NT2/D1 (cell line): ENCODE measurements around the gene CTPS1.

Experiments
- DNase-seq: peaks from one replicate; pipeline ENCODE4 v3.0.0-alpha.2; 2011; ENCODE audit warnings: low read depth, low spot score
- H3K27me3 ChIP-seq: 2 replicates; pipeline ENCODE4 v1.6.0; 2011; ENCODE audit warnings: mild to moderate bottlenecking; ENCODE audit not compliant: insufficient read length, insufficient read depth
- H3K36me3 ChIP-seq: 2 replicates; pipeline ENCODE4 v1.6.1; 2011; ENCODE audit warnings: mild to moderate bottlenecking, low read length, mixed read lengths; ENCODE audit not compliant: insufficient read depth, insufficient read length
- H3K4me1 ChIP-seq: 2 replicates; pipeline ENCODE4 v1.5.1; 2011; ENCODE audit not compliant: insufficient read depth, insufficient read length
- H3K4me3 ChIP-seq: 2 replicates; pipeline ENCODE4 v1.5.1; 2011; ENCODE audit warnings: low read depth; ENCODE audit not compliant: insufficient read length
- H3K9ac ChIP-seq: 2 replicates; pipeline ENCODE4 v1.6.0; 2011; ENCODE audit warnings: low read depth; ENCODE audit not compliant: insufficient read length
- H3K9me3 ChIP-seq: 2 replicates; pipeline ENCODE4 v1.5.1; 2011; ENCODE audit warnings: mild to moderate bottlenecking, low read length; ENCODE audit not compliant: insufficient read depth
- SUZ12 ChIP-seq: IDR thresholded peaks from 2 replicates; pipeline ENCODE4 v1.6.1; 2011; ENCODE audit not compliant: insufficient read length, insufficient read depth; ENCODE audit errors: extremely low read depth
- YY1 ChIP-seq: IDR thresholded peaks from 2 replicates; pipeline ENCODE4 v1.6.1; 2011; ENCODE audit not compliant: insufficient read length, insufficient read depth
- ZNF274 ChIP-seq: IDR thresholded peaks from 2 replicates; pipeline ENCODE4 v1.6.1; 2011; ENCODE audit warnings: mild to moderate bottlenecking, low read depth, low read length

Gene CTPS1

DNA sequence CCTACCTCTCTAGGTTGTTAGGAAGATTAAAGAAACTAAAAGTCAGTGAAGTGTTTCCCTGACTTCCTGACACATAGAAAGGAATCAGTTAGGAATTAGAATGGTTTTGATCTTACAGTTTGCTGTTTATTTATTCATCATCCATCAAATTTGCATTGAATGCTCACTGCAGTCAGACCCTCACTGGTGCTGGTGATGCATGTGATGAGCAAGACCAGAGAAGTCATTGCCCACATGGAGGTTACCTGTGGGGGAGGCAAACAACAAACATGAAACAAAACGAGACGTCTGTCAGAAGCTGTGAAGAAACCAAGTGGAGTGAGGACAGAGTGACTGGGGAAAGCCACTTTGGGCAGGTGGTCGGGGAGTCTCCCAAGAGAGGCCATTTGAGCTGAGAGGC is 6.4 kb downstream of the CTPS1 start:
- TF ChIP-seq YY1: no peak
- no peak for TF ChIP-seq ZNF274
- TF ChIP-seq SUZ12: no peak
- DNase-seq: no peak
- H3K9ac ChIP-seq: no peak overlapping the region
- H3K9me3 ChIP-seq: no peaks in the 10 kb centered on the region
- H3K4me3 ChIP-seq: no peak overlapping the region
- no peaks in the 10 kb centered on the region for H3K27me3 ChIP-seq
- H3K4me1 ChIP-seq: no peaks in the 10 kb centered on the region
- H3K36me3 ChIP-seq: peaks cover 98% of the 10 kb centered on the region

DNA sequence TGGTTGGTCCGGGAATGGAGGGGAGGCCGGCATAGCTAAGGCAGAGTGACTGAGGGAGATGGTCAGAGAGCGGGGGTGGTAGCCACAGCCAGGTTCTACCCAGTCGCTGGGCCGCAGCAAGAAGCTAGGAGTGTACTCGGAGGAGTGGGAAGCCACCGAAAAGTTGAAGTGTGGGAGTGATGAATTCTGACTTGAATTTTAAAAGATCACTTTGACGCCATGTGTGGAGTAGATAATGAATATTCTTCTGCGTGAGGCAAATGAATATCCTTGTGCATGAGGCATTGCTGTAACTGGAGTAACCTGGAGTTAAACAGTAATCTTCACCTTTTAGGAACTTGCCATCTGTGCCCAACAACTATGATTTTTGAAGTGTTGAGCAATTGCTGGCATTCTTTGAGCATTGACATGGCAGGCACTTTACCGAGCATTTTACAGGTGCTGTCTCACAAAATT is 6.9 kb downstream of the CTPS1 start:
- Histone ChIP-seq H3K4me1 (no peaks in the 10 kb centered on the region), H3K4me3 (no peak overlapping the region), H3K27me3 (no peaks in the 10 kb centered on the region), H3K9me3 (no peaks in the 10 kb centered on the region), H3K36me3 (peaks cover 98% of the 10 kb centered on the region), H3K9ac (no peak overlapping the region)
- DNase-seq: no peak
- TF ChIP-seq SUZ12 (no peak), YY1 (no peak), ZNF274 (no peak)

DNA sequence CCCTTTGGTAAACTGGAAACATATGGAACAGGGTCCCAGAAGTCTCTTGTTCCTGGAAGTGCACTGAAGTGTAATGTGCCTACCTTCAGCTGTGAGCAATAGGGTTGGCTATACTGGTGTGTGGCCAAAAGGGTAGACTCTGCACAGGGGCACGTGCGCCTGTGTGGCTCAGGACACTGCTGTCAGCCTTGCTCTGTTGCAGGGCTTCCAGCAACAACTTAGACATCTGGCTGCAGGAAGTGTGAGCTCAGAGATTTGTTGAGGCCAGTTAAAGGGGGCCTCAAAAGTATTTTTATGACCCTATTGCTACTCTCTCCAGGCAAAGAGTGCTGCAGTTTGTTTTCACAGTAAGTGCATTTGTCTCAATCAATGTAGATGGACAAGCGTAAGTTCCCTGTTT is 7.5 kb downstream of the CTPS1 start:
- DNase-seq: no peak
- Histone ChIP-seq H3K9me3 (no peaks in the 10 kb centered on the region), H3K4me1 (no peaks in the 10 kb centered on the region), H3K36me3 (peaks cover 100% of the 10 kb centered on the region), H3K9ac (no peak overlapping the region), H3K27me3 (no peaks in the 10 kb centered on the region), H3K4me3 (no peak overlapping the region)
- TF ChIP-seq YY1 (no peak), SUZ12 (no peak), ZNF274 (no peak)

DNA sequence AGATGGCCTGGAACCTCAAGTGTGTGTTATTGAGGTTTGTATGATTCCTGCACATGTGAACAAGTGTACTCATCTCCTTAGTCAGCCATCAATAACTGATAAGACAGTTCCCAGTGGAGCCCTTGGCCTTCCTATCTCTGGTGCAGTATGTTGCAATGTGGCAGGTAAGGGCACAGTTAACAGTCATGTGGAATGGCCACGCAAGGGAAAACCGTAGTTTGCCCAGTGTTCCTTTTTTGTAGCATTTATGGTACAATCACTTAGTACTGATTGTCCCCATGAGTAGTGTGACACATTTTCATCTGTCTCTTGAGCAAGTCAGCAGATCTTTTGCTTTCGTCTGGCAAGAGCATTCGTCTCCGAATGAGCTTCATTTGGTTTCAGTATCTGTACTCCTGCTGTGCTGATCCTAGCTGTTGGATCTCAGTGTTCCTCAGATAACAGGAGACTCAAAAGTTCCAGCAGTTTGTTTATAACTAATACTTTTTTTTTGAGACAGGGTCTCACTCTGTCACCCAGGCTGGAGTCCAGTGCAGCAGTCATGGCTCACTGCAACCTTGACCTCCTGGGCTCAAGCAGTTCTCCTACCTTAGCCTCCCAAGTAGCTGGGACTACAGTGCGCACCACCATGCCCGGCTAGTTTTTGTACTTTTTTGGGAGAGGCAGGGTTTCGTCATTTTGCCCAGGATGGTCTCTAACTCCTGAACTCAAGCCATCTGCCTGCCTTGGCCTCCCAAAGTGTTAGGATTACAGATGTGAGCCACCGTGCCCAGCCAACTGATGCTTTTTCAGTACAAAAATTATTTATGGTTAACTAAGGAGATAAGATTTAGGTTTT is 8.2 kb downstream of the CTPS1 start:
- no peaks in the 10 kb centered on the region for H3K4me1 ChIP-seq
- H3K9ac ChIP-seq: no peak overlapping the region
- no peak for TF ChIP-seq ZNF274
- no peak for TF ChIP-seq SUZ12
- no peak for TF ChIP-seq YY1
- peaks cover 98% of the 10 kb centered on the region for H3K36me3 ChIP-seq
- no peak overlapping the region for H3K4me3 ChIP-seq
- no peaks in the 10 kb centered on the region for H3K27me3 ChIP-seq
- DNase-seq: no peak
- no peaks in the 10 kb centered on the region for H3K9me3 ChIP-seq

DNA sequence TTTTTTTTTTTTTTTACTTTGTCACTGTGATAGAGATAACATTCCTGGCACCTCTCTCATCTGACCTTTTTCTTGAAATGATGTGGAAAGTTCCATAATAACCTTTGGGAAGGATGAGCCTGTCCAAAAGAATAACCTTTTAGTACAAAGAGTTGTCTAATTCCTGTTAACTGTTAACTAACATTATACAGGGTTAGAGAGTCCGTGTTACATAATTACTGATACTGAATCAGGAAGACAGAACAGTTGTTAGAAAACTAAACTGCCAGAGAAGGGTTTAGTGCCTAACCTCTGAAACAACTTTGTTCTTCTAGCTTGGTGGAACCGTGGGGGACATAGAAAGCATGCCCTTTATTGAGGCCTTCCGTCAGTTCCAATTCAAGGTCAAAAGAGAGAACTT is 8.8 kb downstream of the CTPS1 start:
- Histone ChIP-seq H3K27me3 (no peaks in the 10 kb centered on the region), H3K9ac (no peak overlapping the region), H3K4me1 (no peaks in the 10 kb centered on the region), H3K36me3 (peaks cover 97% of the 10 kb centered on the region), H3K9me3 (no peaks in the 10 kb centered on the region), H3K4me3 (no peak overlapping the region)
- no peak for TF ChIP-seq ZNF274
- no peak for DNase-seq

DNA sequence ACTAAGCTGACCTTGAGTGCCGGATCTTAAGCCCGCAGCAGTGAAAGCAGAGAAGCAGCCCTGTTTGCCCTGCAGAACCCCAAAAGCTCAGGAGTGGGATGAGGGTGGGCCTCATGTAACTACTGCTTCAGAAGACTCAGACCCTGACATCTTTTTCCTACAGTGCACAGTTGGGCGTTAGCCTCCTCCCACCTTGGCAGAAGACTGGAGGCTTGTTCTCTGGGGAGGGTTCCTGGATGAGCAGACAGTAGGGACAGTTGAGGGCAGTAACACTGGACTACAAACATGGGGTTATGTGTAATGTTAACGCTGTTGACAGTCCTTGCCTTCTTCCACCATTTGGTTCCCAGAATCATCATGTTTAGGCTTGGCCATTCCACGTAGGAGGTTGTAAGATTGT is 9.6 kb downstream of the CTPS1 start:
- DNase-seq: no peak
- TF ChIP-seq ZNF274 (no peak), YY1 (no peak), SUZ12 (no peak)
- Histone ChIP-seq H3K9ac (no peak overlapping the region), H3K4me3 (no peak overlapping the region), H3K9me3 (no peaks in the 10 kb centered on the region), H3K4me1 (no peaks in the 10 kb centered on the region), H3K27me3 (no peaks in the 10 kb centered on the region), H3K36me3 (peaks cover 97% of the 10 kb centered on the region)

DNA sequence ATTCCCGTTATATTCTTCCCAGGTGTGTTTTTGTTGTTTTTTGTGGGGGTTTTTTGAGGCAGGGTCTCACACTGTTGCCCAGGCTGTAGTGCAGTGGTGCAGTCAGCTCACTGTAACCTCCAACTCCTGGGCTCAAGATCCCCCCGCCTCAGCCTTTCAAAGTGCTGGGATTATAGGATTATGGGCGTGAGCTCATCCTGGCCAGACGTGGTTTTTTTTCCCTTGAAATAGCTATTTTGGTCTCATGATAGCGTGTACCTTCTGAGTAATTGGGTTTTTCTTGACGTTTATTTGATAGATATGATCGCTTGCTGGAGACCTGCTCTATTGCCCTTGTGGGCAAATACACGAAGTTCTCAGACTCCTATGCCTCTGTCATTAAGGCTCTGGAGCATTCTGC is 17.6 kb downstream of the CTPS1 start:
- Histone ChIP-seq H3K9ac (no peak overlapping the region), H3K4me3 (no peak overlapping the region), H3K27me3 (no peaks in the 10 kb centered on the region), H3K9me3 (no peaks in the 10 kb centered on the region), H3K4me1 (no peaks in the 10 kb centered on the region), H3K36me3 (peaks cover 94% of the 10 kb centered on the region)
- TF ChIP-seq SUZ12 (no peak), ZNF274 (no peak), YY1 (no peak)
- DNase-seq: no peak

DNA sequence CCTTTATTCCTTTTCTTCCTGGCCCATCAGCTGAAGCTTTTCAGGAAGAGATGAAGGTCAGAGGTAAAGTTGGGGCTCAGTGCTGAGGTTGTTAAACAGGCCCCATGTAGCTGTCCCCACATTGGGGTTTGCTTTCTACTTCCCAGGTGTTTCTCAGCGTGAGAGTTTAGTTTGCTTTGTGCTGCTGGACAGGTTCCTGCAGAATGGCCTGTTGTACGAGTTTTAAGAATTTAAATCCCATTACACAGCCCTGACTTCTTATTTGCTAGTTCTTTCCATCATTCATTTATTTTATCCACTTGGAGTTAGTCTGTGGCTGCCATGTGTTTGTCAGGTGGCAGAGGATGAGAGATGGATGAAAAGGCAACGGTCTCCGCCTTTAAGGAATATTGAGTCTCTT is 19.2 kb downstream of the CTPS1 start:
- no peaks in the 10 kb centered on the region for H3K4me1 ChIP-seq
- H3K4me3 ChIP-seq: no peak overlapping the region
- no peaks in the 10 kb centered on the region for H3K9me3 ChIP-seq
- no peaks in the 10 kb centered on the region for H3K27me3 ChIP-seq
- no peak for DNase-seq
- H3K36me3 ChIP-seq: peaks cover 96% of the 10 kb centered on the region
- TF ChIP-seq ZNF274 (no peak), YY1 (no peak), SUZ12 (no peak)
- H3K9ac ChIP-seq: no peak overlapping the region
